Activated T-helper 2 cell treated with anti-CD3 and anti-CD28 coated beads, Interferon-gamma antibody, Interleukin-2, Interleukin-4, amounts not matched to agents 10 μg/mL and 5 μg/mL and 100 μg/mL, durations not matched to agents 14 hours and 24 hours and 36 hours (primary cell): Measurements from ENCODE around the gene COL4A1. TPM values are rescaled to one million over a fixed set of nuclear protein-coding genes. Genes with fewer than 3 reads are reported as not detected.

ENCODE experiments used
- DNase-seq: peaks from one replicate; pipeline ENCODE4 v3.0.0; 2021; ENCODE audit warnings: low spot score
- H3K27ac Mint-ChIP-seq: one replicate; pipeline ENCODE4 v1.8.0; 2021; ENCODE audit warnings: mixed read lengths
- H3K27me3 Mint-ChIP-seq: one replicate; pipeline ENCODE4 v1.8.0; 2021; ENCODE audit warnings: low read depth, mixed read lengths
- H3K36me3 Mint-ChIP-seq: one replicate; pipeline ENCODE4 v1.8.0; 2021; ENCODE audit warnings: low read depth, mixed read lengths
- H3K4me1 Mint-ChIP-seq: one replicate; pipeline ENCODE4 v1.8.0; 2021; ENCODE audit warnings: low read depth, mixed read lengths
- H3K4me3 Mint-ChIP-seq: one replicate; pipeline ENCODE4 v1.8.0; 2021; ENCODE audit warnings: low read depth, mild to moderate bottlenecking, moderate library complexity, mixed read lengths
- H3K9me3 Mint-ChIP-seq: one replicate; pipeline ENCODE4 v1.8.0; 2021; ENCODE audit warnings: mixed read lengths
- intact Hi-C: fragments of 100-400 bp; cut with micrococcal nuclease; formaldehyde crosslinking; loops from one replicate; pipeline ENCODE4 v1.15.1; 2023
- total RNA-seq: library from RNA; stranded (reverse); gene quantifications from 2 replicates; pipeline ENCODE4 v1.2.3, GENCODE V29; 2022

The COL4A1 gene
- total RNA-seq, 1 donor from 2014 or later, result not detected

DNA sequence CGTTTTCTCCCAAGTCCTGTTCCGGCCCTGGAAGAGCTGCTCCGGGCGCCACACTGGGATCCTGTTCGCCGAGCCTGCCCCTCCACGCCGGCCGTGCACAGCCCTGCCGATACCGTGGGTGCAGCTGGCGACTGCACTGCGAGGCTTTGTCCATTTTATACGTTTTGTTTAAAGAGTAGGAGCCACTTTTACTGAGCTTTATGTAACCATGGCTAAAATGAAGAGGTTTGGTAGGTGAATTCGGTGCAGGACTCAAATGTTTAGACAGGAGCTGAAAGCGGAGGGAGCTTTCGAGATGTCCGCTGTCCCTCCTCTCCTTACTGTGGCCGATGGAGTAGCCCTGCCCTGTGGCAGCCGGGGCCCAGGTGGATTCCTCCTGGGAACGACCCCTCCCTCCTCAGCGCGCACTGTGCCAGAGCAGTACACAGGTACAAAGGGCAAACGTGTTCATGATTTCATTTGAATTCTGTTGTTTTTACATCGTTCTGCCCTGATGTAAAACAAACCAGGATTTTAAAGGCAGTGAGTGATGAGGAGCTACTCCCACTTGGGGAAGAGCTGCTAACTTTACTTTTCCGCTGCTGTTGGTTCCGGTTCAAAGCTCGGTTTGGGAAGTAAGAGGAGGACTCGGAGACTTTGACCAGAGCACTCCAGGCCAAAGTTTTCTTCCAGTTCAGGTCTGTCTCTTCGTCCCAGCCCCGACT lies 1.9 kb upstream of the COL4A1 start:
- Mint-ChIP-seq H3K27ac (no peak overlapping the region), H3K36me3 (no peaks in the 10 kb centered on the region), H3K9me3 (no peaks in the 10 kb centered on the region), H3K27me3 (peaks cover 70% of the 10 kb centered on the region), H3K4me1 (peaks cover 2% of the 10 kb centered on the region), H3K4me3 (no peak overlapping the region)
- intact Hi-C loops, result loop anchor here (5.0 kb wide), 1 partner anchor 1748 kb away; no protein-coding TSS in a partner anchor
- no peak for DNase-seq

DNA sequence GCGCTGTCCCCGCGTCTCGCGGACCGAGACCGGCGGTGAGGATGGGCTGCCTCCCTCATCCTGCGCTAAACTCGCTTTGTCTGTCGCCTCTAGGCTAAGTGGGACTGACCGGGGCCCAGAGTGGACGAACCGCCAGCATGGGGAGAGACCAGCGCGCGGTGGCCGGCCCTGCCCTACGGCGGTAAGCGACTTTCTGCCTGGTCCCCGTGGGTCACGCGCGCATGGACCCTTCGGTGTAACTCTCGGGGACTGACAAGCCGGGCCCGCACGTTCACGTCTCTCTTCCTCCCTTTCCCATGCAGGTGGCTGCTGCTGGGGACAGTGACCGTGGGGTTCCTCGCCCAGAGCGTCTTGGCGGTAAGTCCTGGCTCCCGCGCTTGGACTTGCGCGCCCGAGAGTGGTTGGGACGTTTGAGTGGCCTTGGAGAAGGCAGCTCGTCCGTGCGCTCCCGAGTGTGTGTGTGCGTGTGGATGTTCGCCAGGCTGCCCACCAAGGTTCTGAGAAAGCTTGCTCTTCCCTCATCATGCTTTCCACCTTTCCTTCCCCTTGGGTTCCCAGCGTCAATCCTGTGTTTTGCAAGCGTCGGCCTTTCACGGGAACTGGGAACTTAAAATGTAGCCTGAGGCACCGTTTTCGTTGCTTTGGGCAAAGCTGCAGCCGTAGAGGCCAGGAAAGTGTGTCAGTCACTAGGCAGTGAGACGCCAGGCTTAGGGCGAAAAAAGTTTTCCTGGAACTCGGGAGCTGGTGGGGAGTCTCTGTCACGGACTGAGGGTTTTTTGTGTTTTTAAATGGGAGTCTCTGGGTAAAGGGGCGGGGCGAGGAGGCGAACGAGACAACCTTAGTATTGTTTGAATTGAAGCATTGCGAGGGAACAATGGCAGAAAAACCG lies 1.1 kb upstream of the COL4A1 start:
- H3K9me3 Mint-ChIP-seq, result no peaks in the 10 kb centered on the region
- DNase-seq, result no peak
- intact Hi-C loops, result loop anchor here (5.0 kb wide), 1 partner anchor 1749 kb away; no protein-coding TSS in a partner anchor
- no peaks in the 10 kb centered on the region for H3K36me3 Mint-ChIP-seq
- peaks cover 2% of the 10 kb centered on the region for H3K4me1 Mint-ChIP-seq
- no peak overlapping the region for H3K4me3 Mint-ChIP-seq
- no peak overlapping the region for H3K27ac Mint-ChIP-seq
- H3K27me3 Mint-ChIP-seq, result peaks cover 75% of the 10 kb centered on the region

- no peaks in the 10 kb centered on the region for H3K36me3 Mint-ChIP-seq
- H3K27me3 Mint-ChIP-seq, result peaks cover 72% of the 10 kb centered on the region
- DNase-seq, result no peak
- no peak overlapping the region for H3K4me3 Mint-ChIP-seq
- H3K4me1 Mint-ChIP-seq, result peaks cover 2% of the 10 kb centered on the region
- no peak overlapping the region for H3K27ac Mint-ChIP-seq
- no peaks in the 10 kb centered on the region for H3K9me3 Mint-ChIP-seq
- intact Hi-C loops, result loop anchor here (5.0 kb wide), 1 partner anchor 1751 kb away; no protein-coding TSS in a partner anchor
Measured at GRCh38 chr13:110306340-110306959, 507 bp downstream of the COL4A1 start.

DNA sequence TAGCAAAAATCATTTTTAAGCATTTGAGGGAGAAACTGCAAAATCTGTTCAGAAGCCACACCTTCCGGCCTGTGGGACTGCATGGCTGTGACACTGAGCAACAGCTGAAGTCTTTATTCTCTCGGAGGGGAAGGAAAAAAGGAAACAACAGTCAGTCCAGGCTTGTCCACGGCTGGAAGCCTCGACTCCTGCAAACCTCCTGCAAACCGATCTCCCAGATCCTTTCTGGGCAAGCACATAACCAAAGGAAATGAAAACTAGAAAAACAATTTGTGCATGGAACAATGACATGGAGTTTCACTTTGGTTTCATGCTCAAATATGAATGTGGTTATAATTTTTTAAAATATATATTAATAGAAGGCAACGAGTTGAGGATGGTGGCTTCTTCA lies 1.0 kb downstream of the COL4A1 start:
- Mint-ChIP-seq H3K27ac (no peak overlapping the region), H3K4me3 (no peak overlapping the region), H3K9me3 (no peaks in the 10 kb centered on the region), H3K27me3 (peaks cover 74% of the 10 kb centered on the region), H3K4me1 (peaks cover 2% of the 10 kb centered on the region), H3K36me3 (no peaks in the 10 kb centered on the region)
- intact Hi-C loops, result loop anchor here (5.0 kb wide), 1 partner anchor 1751 kb away; no protein-coding TSS in a partner anchor
- no peak for DNase-seq

GRCh38 chr13:110305544-110305943 lies 1.4 kb downstream of the COL4A1 start:
- H3K27ac Mint-ChIP-seq, result no peak overlapping the region
- DNase-seq, result no peak
- intact Hi-C loops, result loop anchor here (5.0 kb wide), 1 partner anchor 1752 kb away; no protein-coding TSS in a partner anchor
- H3K4me3 Mint-ChIP-seq, result no peak overlapping the region
- H3K27me3 Mint-ChIP-seq, result peaks cover 74% of the 10 kb centered on the region
- no peaks in the 10 kb centered on the region for H3K36me3 Mint-ChIP-seq
- no peaks in the 10 kb centered on the region for H3K9me3 Mint-ChIP-seq
- peaks cover 2% of the 10 kb centered on the region for H3K4me1 Mint-ChIP-seq

DNA sequence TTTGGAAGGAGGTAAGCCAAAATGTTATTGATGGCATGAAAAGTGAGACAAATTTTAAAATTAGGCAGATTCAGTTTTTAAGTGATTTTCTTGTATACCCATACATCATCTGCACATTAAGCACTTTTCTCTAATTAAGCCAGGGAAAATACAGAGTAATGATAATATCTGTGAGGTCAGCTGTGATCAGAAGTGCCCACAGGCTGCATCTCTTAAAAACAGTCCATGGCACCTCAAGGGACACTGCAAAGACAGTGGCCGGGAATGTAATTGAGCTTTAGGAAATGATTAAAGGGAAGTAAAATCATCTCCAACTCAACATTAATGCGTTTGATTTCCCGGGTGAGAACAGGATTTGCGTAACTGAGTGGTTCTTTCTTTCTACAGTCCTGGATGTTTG lies 2.0 kb downstream of the COL4A1 start:
- Mint-ChIP-seq H3K4me3 (no peak overlapping the region), H3K27me3 (peaks cover 75% of the 10 kb centered on the region), H3K4me1 (peaks cover 2% of the 10 kb centered on the region), H3K27ac (no peak overlapping the region), H3K9me3 (no peaks in the 10 kb centered on the region), H3K36me3 (no peaks in the 10 kb centered on the region)
- intact Hi-C loops, result loop anchor here (5.0 kb wide), 1 partner anchor 1752 kb away; no protein-coding TSS in a partner anchor
- DNase-seq, result no peak

DNA sequence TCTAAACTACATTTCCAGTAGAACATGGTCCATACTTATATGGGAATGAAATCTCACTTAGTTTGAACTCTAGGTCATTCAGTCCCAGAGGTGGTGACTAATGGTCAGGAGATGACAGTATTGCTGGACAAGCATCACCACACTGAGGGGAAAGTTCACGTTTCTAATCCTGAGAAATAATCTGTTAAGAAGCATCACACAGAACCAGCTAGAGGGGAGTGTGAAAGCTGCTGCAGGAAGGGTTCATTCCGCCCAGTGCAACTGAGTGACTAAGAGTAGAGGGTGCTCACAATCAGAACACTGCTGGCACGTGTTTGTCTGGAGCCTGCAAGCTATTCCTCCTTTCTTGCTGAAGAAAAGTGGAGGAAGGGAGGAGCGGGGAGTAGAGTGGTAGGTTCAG lies 2.7 kb downstream of the COL4A1 start:
- H3K36me3 Mint-ChIP-seq, result no peaks in the 10 kb centered on the region
- no peak for DNase-seq
- no peaks in the 10 kb centered on the region for H3K9me3 Mint-ChIP-seq
- no peak overlapping the region for H3K27ac Mint-ChIP-seq
- peaks cover 2% of the 10 kb centered on the region for H3K4me1 Mint-ChIP-seq
- H3K27me3 Mint-ChIP-seq, result peaks cover 74% of the 10 kb centered on the region
- intact Hi-C loops, result no loop called here
- H3K4me3 Mint-ChIP-seq, result no peak overlapping the region

DNA sequence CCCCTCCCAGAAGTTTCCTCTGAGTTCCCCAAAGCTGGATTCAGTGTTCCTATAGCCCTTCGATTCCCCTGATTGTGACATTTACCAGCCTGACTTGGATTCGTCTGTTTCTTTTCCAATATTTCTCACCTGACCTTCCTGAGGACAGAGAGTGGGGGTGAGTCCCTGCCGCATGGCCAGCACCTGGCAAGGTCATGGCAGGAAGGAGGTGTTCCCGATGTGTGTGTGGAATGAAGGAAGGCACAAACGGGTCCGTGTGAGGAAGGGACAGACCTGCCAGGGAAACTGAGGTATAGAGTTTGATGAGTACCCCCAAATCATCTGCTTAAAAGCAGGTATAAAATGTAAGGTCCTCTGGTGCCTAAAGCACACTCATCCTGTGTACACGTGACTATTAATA lies 3.3 kb downstream of the COL4A1 start:
- intact Hi-C loops, result no loop called here
- DNase-seq, result no peak
- Mint-ChIP-seq H3K27ac (no peak overlapping the region), H3K36me3 (no peaks in the 10 kb centered on the region), H3K9me3 (no peaks in the 10 kb centered on the region), H3K27me3 (peaks cover 72% of the 10 kb centered on the region), H3K4me3 (no peak overlapping the region), H3K4me1 (peaks cover 5% of the 10 kb centered on the region)

GRCh38 chr13:110302997-110303396 lies 4.0 kb downstream of the COL4A1 start:
- Mint-ChIP-seq H3K27me3 (peaks cover 71% of the 10 kb centered on the region), H3K9me3 (no peaks in the 10 kb centered on the region), H3K4me3 (no peak overlapping the region), H3K4me1 (peaks cover 7% of the 10 kb centered on the region), H3K36me3 (no peaks in the 10 kb centered on the region), H3K27ac (no peak overlapping the region)
- intact Hi-C loops, result no loop called here
- no peak for DNase-seq

DNA sequence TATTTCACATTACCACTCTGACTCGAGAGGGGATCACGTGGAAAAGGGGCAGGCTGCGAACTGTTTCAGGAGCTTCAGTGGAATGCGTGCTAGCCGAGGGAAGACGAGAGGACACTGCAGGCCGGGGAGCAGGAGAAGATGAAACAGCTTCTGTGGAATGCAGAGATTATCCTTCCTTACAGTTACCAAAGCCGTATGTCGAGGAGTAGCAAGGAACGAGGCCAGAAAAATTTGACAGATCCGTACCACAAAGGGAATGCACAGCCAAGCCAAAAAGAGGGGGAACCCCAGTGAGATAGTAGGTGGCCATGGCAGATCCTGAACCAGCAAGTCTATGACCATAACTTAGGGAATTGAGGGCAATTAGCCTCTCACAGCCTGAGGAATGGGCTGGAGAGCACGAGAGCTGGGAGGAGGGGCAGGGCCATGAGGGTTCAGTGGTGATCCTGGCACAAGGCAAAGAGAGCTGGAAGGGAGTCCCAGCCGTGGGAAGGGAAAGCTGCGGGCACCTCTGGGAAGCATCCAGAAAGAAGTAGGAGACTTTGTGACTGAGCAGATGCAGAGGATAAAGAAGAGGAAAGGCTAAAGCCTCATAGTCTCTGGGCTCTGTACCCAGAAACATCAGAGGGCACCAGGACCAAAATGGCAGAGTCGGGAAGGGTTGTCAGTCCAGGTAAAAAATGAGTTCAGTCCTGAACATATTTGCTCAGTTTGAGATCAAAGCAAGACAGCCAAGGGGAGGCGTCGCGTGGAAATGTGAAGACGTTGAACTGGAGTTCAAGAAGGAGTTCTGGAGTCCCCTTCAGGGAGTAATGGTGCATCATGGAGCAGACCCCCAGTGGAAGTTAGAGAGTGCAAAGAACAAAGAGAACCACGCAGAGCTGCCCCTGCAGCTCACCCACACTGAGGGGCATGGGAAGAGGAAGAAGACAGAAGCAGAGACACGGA lies 5.1 kb downstream of the COL4A1 start:
- H3K36me3 Mint-ChIP-seq, result no peaks in the 10 kb centered on the region
- no peak overlapping the region for H3K27ac Mint-ChIP-seq
- no peaks in the 10 kb centered on the region for H3K9me3 Mint-ChIP-seq
- intact Hi-C loops, result no loop called here
- H3K4me1 Mint-ChIP-seq, result peaks cover 7% of the 10 kb centered on the region
- DNase-seq, result no peak
- no peak overlapping the region for H3K4me3 Mint-ChIP-seq
- H3K27me3 Mint-ChIP-seq, result peaks cover 71% of the 10 kb centered on the region

GRCh38 chr13:110301083-110301482 lies 5.9 kb downstream of the COL4A1 start:
- Mint-ChIP-seq H3K27me3 (peaks cover 74% of the 10 kb centered on the region), H3K4me3 (no peak overlapping the region), H3K4me1 (peaks cover 7% of the 10 kb centered on the region), H3K27ac (no peak overlapping the region), H3K36me3 (no peaks in the 10 kb centered on the region), H3K9me3 (no peaks in the 10 kb centered on the region)
- DNase-seq, result no peak
- intact Hi-C loops, result no loop called here
